ENCODE data around the gene ARMC7. TPM values are rescaled to one million over a fixed set of nuclear protein-coding genes. Genes with fewer than 3 reads are reported as not detected.
A peak's percentile ranks its signal among the peaks of the same experiment; 100 is the strongest.

Gene ARMC7
- total RNA-seq, 1 experiment from 2014 or later, result 43.2 TPM

- ChIA-PET POLR2A (interaction anchor here (0.6 to 3.0 kb wide), 11 partner anchors 9 to 281 kb away, joined by 3 to 23 read pairs (median 5); partner anchors contain the start of genes FDXR and NUP85), CTCF (no interaction called here), RAD21 (ENCODE audit: low non-redundant PET in 1 of 2, low total read pairs in 2 of 2, uncharacterized antibody in 2 of 2, unreplicated experiment in 2 of 2) (no interaction called here)
- H3K4me3 ChIP-seq (replicated peaks in 1 of 2; ENCODE audit: low read depth in 1 of 2, low read length in 2 of 2), result peak overlapping the region; percentile 88 to 96
- H3K27ac ChIP-seq (ENCODE audit: low read depth, low read length), result peak overlapping the region; percentile 94
- DNase-seq (ENCODE audit: low read depth, low spot score), result no peak
- H3K27me3 ChIP-seq (ENCODE audit: insufficient read depth, low read length), result no peaks in the 10 kb centered on the region
- BruUV-seq (replicated peaks), result no TSS peak
- no peaks in the 10 kb centered on the region for H3K9me3 ChIP-seq (ENCODE audit: control insufficient read depth in 1 of 2, insufficient read depth in 1 of 2, low read depth in 1 of 2, low read length in 2 of 2)
- H3K4me1 ChIP-seq (ENCODE audit: control insufficient read depth in 1 of 2, insufficient read depth in 2 of 2, low read length in 2 of 2), result peaks cover 55 to 58% of the 10 kb centered on the region in 2 experiments
- peak; percentile 7 for ATAC-seq
- no peak overlapping the region for H2AFZ ChIP-seq (ENCODE audit: low read depth, low read length, poor library complexity, severe bottlenecking)
- H3K79me2 ChIP-seq (ENCODE audit: insufficient read depth, low read length), result peaks cover 55% of the 10 kb centered on the region
- TF ChIP-seq, protein P1, sequence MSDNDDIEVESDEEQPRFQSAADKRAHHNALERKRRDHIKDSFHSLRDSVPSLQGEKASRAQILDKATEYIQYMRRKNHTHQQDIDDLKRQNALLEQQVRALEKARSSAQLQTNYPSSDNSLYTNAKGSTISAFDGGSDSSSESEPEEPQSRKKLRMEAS (IDR thresholded peaks at IDR 0.05), result peak; percentile 20; the same call in 1 of the 2 replicates
- TF ChIP-seq RAD21 (IDR thresholded peaks at IDR 0.05; ENCODE audit: low read depth) (no peak), POLR2AphosphoS5 (IDR thresholded peaks at IDR 0.05; ENCODE audit: low read depth, low read length) (no peak)
- H3K36me3 ChIP-seq (ENCODE audit: control insufficient read depth in 1 of 2, insufficient read depth in 2 of 2, low read length in 2 of 2), result peaks cover 5 to 10% of the 10 kb centered on the region in 2 experiments; a peak in 3 of 4 replicates
- peak overlapping the region; percentile 92 for H3K9ac ChIP-seq (ENCODE audit: low read length)
- peak overlapping the region; percentile 90 for H3K4me2 ChIP-seq (ENCODE audit: low read length)
- H4K20me1 ChIP-seq (ENCODE audit: insufficient read depth), result peaks cover 23% of the 10 kb centered on the region; the same call in 1 of the 2 replicates
- H3K9me2 ChIP-seq (ENCODE audit: insufficient read depth), result no peaks in the 10 kb centered on the region
- intact Hi-C loops (cut with micrococcal nuclease), result no loop called here
Measured at GRCh38 chr17:75153780-75154194, 44.0 kb downstream of the ARMC7 start.

DNA sequence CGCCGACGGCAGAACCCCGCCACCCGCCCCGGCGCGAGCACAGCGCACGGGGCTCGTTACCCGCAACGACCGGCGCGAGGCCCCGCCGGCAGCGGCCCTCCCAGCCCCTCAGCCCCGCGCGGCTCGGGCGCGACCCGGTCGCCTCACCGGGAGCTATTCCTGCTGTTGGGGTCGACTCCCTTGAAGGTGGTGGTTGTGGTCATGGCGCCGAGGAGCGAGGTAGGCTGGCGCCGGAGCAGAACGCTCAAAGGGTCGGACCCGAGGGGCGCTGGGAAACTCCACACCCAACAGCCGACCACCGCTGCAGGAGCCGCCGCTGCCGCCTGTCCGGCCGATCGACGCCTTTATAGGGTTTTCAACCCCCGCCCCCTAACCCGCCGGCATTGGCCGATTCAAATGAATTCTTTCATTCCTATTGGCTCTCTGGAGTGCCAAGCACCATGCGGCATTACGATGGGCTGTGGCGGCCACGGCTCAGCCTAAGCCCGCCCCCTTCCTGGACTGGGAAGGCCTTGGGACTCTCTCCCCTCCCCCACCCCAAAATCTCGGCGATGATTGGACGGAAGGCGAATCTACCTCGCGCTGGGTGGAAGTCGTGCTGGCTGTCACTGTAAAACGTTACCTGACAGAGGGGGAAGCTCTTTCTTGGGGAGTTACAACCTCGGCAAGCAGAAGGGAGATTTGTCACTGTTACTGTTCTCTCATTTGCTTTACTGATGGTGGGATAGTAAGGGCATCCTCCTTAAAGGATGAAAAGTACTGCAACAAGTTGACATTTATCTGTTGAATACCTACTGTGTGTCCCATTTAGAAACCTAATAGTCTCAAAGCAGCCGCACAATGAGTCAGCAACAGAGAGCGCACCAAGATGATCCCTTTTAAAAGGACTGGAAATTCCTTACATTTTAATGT, 44.7 kb downstream of the ARMC7 start, which contains the start of gene JPT1:
Gene JPT1 (minus strand): TSS at position 318 of the 912 bp plus-strand sequence. CDS start 115 bp downstream, at position 203.
- Histone ChIP-seq H3K36me3 (ENCODE audit: control insufficient read depth in 1 of 2, insufficient read depth in 2 of 2, low read length in 2 of 2) (peaks cover 5 to 9% of the 10 kb centered on the region in 2 experiments; a peak in 2 of 4 replicates), H3K4me2 (ENCODE audit: low read length) (peak within 1 kb of the TSS; percentile 90), H3K4me1 (ENCODE audit: control insufficient read depth in 1 of 2, insufficient read depth in 2 of 2, low read length in 2 of 2) (peaks cover 61 to 64% of the 10 kb centered on the region in 2 experiments), H4K20me1 (ENCODE audit: insufficient read depth) (peaks cover 20% of the 10 kb centered on the region; the same call in 1 of the 2 replicates), H3K4me3 (replicated peaks in 1 of 2; ENCODE audit: low read depth in 1 of 2, low read length in 2 of 2) (peak within 1 kb of the TSS; percentile 88 to 96), H3K79me2 (ENCODE audit: insufficient read depth, low read length) (peaks cover 49% of the 10 kb centered on the region), H3K27me3 (ENCODE audit: insufficient read depth, low read length) (no peaks in the 10 kb centered on the region), H3K9ac (ENCODE audit: low read length) (peak within 1 kb of the TSS; percentile 92), H3K27ac (ENCODE audit: low read depth, low read length) (peak within 1 kb of the TSS; percentile 94), H3K9me2 (ENCODE audit: insufficient read depth) (no peaks in the 10 kb centered on the region), H3K9me3 (ENCODE audit: control insufficient read depth in 1 of 2, insufficient read depth in 1 of 2, low read depth in 1 of 2, low read length in 2 of 2) (no peaks in the 10 kb centered on the region), H2AFZ (ENCODE audit: low read depth, low read length, poor library complexity, severe bottlenecking) (no peak within 1 kb of the TSS)
- BruUV-seq (replicated peaks), result no TSS peak
- intact Hi-C loops (cut with micrococcal nuclease), result no loop called here
- RAD21 ChIA-PET (ENCODE audit: low non-redundant PET in 1 of 2, low total read pairs in 2 of 2, uncharacterized antibody in 2 of 2, unreplicated experiment in 2 of 2), result no interaction called here
- POLR2A ChIA-PET, result interaction anchor here (0.6 to 3.0 kb wide), 25 partner anchors 9 to 1882 kb away, joined by 3 to 23 read pairs (median 5); partner anchors contain the start of genes FDXR, NT5C, NUP85 and TMEM94
- ATAC-seq, result peak; percentile 94
- no peak; the same call in 1 of the 2 replicates for TF ChIP-seq JUND (IDR thresholded peaks at IDR 0.05)
- peak; percentile 100 for TF ChIP-seq POLR2A (IDR thresholded peaks at IDR 0.05; ENCODE audit: borderline replicate concordance, extremely low read depth, insufficient read depth, insufficient read length)
- TF ChIP-seq EGR1 (IDR thresholded peaks at IDR 0.05; ENCODE audit: low read depth), result peak; percentile 64
- TF ChIP-seq POLR2AphosphoS5 (IDR thresholded peaks at IDR 0.05; ENCODE audit: low read depth, low read length), result peak; percentile 100
- peak; percentile 99 for TF ChIP-seq SP1 (IDR thresholded peaks at IDR 0.05; ENCODE audit: low read depth)
- TF ChIP-seq ZFX (IDR thresholded peaks at IDR 0.05), result peak; percentile 90; the same call in 1 of the 2 replicates
- no peak for TF ChIP-seq ZNF274 (IDR thresholded peaks at IDR 0.05; ENCODE audit: low read depth, low read length)
- 0 out of 2 replicates have a peak, but pooled peaks have one; percentile 53 for TF ChIP-seq FOSL1 (IDR thresholded peaks at IDR 0.05; ENCODE audit: low read depth)
- TF ChIP-seq, protein P1 (IDR thresholded peaks at IDR 0.05), result peak; percentile 95
- peak; percentile 99 for TF ChIP-seq SIN3A (IDR thresholded peaks at IDR 0.05; ENCODE audit: low read depth)
- TF ChIP-seq TCF7L2 (IDR thresholded peaks at IDR 0.05; ENCODE audit: borderline replicate concordance, extremely low read depth, insufficient read depth, insufficient read length), result no peak
- TF ChIP-seq YY1 (IDR thresholded peaks at IDR 0.05; ENCODE audit: extremely low read depth, insufficient replicate concordance, low read depth, low read length), result peak; percentile 53
- TF ChIP-seq, protein P2, sequence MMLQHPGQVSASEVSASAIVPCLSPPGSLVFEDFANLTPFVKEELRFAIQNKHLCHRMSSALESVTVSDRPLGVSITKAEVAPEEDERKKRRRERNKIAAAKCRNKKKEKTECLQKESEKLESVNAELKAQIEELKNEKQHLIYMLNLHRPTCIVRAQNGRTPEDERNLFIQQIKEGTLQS (IDR thresholded peaks at IDR 0.05), result no peak
- DNase-seq (ENCODE audit: low read depth, low spot score), result peak; percentile 100
- CTCF ChIA-PET, result interaction anchor here (0.5 to 2.6 kb wide), 4 partner anchors 18 to 86 kb away, joined by 4 to 10 read pairs (median 6); no protein-coding TSS in a partner anchor

All from HCT116 (cell line).